TTC549 (cell line): ENCODE measurements around the gene C1orf146.
"Not testable (repeated sequence)": the region's sequence is repeated elsewhere in the genome, so short reads cannot be mapped to it uniquely, and the experiment has no call there.

Experiments used
- FAIRE-seq: peaks from 2 replicates; lab custom pipeline; 2012; peaks lifted over from hg19 to GRCh38; lab: Jason Lieb, UNC

The C1orf146 gene, protein sequence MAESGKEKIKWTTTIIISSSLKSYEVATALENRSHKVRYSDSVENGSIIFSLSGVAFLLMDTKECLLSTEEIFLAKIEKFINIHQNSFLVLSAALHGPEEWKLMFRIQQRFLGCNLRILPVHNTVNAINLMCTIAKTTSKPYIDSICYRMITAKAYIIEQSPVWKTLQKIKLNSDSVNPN

GRCh38 chr1:92217721-92218120, at the start of gene C1orf146:
Gene C1orf146 (plus strand): TSS chr1:92217915. CDS start chr1:92231421, 13,506 bp downstream.
- FAIRE-seq, result no peak

DNA sequence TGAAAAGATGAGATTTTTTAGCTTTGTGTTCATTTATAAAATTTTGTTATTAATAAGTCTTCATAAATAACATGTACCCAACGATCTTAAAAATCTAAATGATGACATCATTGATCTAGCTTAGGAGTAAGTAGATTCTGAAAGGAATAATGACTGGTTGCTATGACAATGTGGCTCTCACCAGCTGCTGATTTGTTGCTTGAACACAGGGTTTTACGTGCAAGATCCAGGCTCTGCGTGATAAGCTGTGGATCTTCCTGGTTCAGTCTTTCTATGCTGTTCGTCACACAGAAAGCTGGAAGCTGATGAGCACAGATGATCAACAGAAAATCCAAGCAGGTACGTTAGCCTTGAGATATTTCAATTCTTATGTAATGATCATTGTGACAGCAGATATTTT, 49.1 kb upstream of the C1orf146 start:
- FAIRE-seq, result no peak

DNA sequence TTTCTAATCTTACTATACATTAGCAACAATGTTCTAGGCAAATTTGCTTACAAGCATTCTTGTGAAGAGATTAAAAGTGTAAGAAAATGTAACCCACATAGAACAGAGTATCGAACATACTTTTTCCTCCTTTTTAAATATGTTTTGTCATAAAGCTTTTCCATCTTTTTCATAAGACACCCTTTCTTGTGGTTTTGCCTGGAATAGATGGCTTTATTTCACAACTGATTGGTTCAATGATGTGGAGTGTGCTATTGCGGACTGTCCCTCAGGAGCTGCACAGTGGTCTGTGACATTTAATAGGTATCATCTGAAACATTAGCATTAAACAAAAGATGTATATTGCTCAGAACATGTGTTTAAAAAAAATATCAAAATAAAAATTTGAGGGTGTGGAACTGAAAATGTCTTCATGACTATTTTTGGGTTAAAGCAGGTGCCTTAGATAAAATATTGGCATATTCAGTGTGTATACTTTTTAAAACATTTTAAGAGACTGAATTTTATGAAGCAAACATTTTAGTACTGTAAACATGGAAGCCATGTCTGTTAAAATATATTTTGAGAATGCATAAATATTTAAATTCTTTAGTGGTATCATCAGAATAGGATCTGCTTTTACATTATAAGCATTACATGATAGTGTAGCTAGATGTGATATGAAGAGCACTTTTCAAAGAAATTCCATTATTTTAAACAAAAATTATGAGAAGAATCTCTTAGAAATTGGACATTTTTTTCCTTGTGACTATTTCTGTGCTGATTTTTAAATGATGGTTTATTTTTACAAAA, 48.3 kb upstream of the C1orf146 start:
- no peak for FAIRE-seq

DNA sequence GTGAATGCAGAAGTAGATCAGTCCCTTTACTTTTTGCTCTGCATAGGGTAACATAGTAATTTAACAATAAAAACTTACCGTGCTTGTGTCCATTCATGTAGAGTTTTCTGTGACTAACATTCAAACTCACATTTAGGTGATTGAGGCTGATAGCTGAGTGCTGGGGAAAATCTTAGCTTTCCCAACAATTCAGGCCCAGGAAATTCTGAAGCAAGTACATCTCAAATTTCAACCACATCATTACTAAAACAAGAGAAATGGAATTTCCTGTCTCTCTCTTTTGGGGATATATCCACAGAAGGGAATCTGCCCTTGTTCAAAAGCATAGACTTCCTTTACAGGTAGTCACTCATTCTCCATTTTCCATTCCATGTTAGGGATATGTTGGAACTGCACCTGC, 33.1 kb upstream of the C1orf146 start:
- FAIRE-seq, result no peak

DNA sequence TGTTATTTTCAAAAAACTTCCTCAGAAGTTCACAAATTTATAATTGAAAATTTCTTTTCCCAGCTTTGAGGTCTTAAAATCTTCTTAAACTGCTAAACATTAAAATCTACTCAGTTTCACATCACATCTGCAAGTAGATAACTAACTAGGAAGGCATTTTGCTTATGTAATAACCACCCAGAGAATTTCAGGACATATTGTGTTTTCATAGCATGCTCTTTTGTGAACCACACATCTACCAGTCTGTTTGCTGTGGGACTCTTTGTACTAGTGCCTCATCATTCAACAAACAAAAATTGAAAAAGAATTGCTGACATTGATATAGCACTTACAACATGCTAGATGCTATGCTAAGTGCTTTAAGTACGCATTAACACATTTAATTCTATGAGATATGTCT, 31.6 kb upstream of the C1orf146 start:
- no peak for FAIRE-seq

DNA sequence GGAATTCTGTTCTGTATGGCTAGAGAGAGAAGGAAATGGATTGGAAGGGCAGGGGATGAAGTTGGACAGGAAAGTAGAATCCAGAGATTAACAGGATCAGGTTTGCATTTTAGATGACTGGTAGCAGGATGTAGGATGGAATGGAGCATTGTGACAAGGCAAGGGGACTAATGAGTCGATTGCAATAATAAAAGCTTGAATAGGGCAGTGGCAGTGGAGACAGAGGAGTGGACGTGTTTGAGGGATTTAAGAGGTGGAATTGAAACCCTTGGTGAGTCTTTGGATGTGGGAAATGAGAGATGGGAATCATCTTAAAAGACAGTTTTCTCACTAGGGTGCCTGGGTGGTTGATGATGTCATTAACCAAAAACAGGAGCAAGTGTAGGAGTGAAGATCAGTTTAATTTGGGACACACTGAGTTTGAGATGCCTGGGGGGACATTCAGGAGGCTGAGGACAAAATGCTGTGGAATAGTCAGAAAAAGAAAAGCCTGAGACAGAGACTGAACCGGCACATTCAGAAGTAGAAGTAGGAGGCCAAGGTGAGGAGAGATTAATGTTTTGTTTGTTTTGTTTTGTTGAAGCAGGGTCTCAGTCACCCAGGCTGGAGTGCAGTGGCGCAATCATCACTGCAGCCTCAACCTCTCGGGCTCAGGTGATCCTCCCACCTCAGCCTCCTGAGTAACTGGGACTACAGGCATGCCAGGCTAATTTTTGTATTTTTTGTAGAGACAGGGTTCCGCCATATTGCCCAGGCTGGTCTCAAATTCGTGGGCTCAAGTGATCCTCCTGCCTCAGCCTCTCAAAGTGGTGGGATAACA, 29.1 kb upstream of the C1orf146 start:
- no peak for FAIRE-seq

DNA sequence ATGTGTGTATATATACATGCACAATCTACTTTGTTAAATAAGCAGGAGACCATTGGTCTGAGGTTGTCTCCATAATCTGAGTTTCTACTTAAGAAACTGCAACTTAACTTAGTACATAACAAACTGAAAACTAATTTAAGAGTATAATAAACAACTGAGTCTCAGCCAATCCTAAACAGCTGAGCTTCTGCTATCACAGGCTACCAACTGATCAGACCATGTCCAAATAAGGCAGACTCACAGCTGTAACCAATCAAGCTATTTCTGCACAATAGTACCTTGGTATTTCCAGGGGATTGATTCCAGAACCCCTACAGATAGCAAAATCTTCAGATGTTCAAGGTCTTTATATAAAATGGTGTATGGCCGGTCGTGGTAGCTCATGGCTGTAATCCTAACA, 26.0 kb upstream of the C1orf146 start:
- no peak for FAIRE-seq

DNA sequence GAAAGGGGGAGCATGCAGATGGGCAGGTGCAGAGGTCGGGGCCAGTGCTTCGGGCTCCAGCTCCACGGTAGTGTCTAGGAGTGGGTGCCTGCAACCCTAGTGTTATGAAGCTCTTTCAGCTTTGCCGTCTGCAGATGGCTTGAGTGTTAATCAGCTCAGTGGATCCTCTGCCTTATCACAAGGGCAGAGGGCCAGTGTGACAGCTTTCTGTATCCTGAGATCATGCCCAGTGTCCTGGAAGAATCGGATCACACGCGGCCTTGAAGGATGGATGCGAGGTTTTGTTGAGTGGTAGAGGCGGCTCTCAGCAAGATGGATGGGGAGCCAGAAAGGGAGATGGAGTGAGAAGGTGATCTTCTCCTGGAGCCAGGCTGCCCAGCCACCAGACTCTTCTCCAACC, 25.5 kb upstream of the C1orf146 start:
- no peak for FAIRE-seq

- FAIRE-seq, result no peak
These were observed 23.2 kb upstream of the C1orf146 start for GRCh38 chr1:92194511-92194910.

- FAIRE-seq, result no peak
These were observed 15.7 kb upstream of the C1orf146 start for GRCh38 chr1:92201973-92202372.

DNA sequence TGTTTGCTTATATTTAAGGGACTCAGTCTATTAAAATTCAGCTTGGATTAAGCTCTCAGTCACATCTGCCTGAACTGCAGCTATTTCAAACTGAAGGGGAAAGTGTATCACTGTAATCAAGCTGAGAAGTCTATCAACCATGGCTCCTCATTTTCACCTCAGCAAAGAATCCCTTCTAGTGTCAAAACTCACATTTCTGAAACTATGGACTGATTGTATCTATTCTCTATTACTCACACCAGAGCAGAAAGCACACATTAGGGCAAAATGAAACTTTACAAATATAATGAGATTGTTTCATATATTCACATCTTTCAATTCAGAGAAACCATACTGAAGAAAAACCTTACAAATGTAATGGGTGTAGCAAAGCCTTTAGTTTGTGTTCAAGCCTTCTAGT, 14.6 kb upstream of the C1orf146 start:
- no peak for FAIRE-seq

DNA sequence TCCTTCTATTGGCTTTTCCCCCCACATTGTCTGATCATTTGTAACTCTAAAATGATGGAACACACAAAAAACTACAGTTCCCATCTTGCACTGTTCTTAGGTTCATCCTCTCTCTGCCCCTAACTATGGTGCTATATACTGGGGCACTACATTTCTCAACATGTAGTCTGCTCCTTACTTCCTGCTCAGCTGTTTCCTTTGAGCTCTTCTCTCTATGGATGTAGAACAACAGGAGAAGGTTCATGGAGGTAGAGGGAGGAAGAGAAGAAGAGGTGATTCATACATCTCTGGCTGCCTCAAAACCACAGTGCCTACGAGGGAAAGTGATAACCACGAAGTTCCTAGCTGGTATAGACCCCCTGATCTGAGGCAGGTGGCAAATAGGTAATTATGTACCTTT, 7.0 kb upstream of the C1orf146 start:
- no peak for FAIRE-seq

DNA sequence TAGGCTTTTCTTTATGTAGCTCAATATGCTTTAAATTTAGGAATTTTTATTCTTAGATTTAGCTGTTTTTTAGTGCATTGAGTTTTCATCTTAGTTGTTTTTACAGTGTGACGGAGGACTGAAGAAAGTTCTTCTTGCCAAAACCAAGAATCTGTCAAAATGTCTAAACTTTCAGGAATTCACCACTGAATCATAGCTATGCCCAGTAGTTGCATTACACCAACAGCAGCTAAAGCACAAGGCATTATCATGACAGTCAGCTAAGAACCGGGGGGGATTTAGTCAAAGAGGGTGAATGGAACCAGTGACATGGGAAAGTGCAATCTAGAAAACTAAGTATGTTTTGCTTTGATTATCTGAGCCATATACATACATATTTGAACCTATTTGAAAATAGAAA, 6.5 kb upstream of the C1orf146 start:
- no peak for FAIRE-seq

DNA sequence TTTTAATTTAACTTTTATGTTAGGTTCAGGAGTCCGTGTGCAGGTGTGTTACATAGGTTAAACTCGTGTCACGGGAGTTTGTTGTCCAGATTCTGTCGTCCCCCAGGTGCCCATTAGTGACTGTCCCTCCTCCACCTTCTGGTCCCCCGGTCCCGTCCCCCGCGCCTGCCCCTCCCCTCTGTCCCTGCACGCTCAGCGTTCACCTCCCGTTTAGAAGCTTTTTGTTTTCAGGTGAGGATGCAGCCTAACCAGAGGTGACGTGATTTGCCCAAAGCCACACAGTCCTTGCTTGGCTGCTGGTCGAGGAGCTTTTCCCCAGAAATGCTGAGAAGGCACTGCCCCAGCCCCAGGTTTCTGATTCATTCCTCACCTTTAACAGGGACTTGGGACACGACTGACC, 844 bp downstream of the C1orf146 start:
- no peak for FAIRE-seq

GRCh38 chr1:92219028-92219427, 1.3 kb downstream of the C1orf146 start:
- no peak for FAIRE-seq

- FAIRE-seq, result no peak
These were observed 10.7 kb downstream of the C1orf146 start for GRCh38 chr1:92228401-92228800.

DNA sequence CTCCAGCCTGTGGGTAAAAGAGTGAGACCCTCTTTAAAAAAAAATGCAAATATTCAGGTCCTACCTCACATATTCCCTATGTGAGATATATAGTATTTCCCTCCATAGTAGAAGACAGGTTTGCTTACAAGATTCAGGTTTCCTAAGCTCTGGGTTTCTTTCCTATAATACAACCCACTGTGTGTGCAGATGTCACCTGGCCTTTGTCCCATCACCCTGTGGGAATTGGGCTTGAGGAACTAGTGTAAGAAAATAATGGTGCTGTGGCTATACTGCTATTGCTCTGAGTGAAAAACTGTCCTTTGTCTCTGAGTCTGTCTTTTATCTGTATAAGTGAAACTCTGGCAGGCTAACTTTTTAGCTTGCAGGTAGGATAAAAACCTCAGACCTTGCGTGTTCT, 13.0 kb downstream of the C1orf146 start:
- FAIRE-seq, result no peak

DNA sequence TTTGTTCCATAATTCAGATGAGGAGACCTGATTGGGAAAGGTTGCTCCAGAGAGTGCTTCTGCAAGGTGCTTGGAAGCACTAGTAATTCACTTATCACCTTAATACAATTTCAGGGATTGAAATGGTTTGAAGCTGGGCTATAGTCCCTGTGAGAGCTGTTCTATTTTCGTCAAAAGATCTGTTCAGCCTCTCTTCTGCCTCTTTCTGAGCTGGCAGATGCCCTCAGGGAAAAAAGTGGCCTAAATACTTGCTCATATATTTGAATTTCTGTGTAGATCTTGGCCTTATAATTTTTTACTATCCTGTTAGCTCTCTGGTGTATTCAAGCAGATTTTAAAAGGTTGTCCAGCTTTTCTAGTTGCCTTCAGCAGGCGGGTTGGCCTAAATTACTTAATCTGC, 22.3 kb downstream of the C1orf146 start:
- FAIRE-seq, result no peak

GRCh38 chr1:92244376-92244775, 26.7 kb downstream of the C1orf146 start:
- FAIRE-seq, result no peak

DNA sequence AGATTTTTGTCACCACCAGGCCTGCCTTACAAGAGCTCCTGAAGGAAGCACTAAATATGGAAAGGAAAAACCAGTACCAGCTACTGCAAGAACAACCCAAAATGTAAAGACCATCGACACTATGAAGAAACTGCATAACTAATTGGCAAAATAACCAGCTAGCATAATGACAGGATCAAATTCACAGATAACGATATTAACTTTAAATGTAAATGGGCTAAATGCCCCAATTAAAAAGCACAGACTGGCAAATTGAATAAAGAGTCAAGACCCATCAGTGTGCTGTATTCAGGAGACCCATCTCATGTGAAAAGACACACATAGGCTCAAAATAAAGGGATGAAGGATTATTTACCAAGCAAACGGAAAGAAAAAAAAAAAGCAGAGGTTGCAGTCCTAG, 37.0 kb downstream of the C1orf146 start:
- FAIRE-seq, result not testable (repeated sequence)

DNA sequence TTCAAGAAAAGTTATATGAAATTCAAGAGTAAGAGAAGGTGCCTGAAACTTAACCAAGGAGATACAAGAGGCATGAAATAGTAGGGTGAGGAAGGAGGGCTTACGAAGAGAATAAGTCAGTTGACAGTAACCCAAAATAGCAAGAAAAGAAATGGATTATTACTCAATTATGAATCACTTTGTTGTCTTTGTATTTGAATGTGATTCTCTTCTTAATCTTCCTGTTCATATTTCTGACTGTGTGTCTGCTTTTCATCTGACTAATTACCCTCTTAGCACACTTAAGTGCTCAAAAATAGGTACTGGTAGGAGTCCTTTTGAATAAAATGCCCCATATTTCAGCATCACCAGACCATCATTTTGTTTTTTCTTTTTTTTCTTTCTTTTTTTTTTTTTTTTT, 41.6 kb downstream of the C1orf146 start:
- FAIRE-seq, result no peak

GRCh38 chr1:92262516-92262915, 44.8 kb downstream of the C1orf146 start:
- no peak for FAIRE-seq

GRCh38 chr1:92273039-92273438, 55.3 kb downstream of the C1orf146 start:
- no peak for FAIRE-seq
